Astrocyte (in vitro differentiated cells and primary cell): ENCODE data around the gene RFC3. TPM values are rescaled to one million over a fixed set of nuclear protein-coding genes. Genes with fewer than 3 reads are reported as not detected.

Experiments
- DNase-seq: peaks from one replicate; pipeline ENCODE4 v3.0.0-alpha.2; 2010; ENCODE audit warnings: low read depth
- FAIRE-seq: peaks from 2 replicates; lab custom pipeline; 2011; peaks lifted over from hg19 to GRCh38; lab: Jason Lieb, UNC
- H2AFZ ChIP-seq: 2 replicates; pipeline ENCODE4 v1.6.0; 2012; ENCODE audit warnings: low read depth, low read length, inconsistent platforms
- H3K27ac ChIP-seq: 2 replicates; pipeline ENCODE4 v1.5.1; 2011; ENCODE audit warnings: low read depth, low read length, inconsistent platforms
- H3K27me3 ChIP-seq: 2 replicates; pipeline ENCODE4 v1.6.0; 2011; ENCODE audit warnings: low read length, inconsistent platforms; ENCODE audit not compliant: insufficient read depth
- H3K36me3 ChIP-seq: 2 replicates; pipeline ENCODE4 v1.5.1; 2011; ENCODE audit warnings: low read length, inconsistent platforms; ENCODE audit not compliant: insufficient read depth
- H3K4me1 ChIP-seq: 2 replicates; pipeline ENCODE4 v1.5.1; 2011; ENCODE audit warnings: low read length, inconsistent platforms; ENCODE audit not compliant: insufficient read depth
- H3K4me2 ChIP-seq: 2 replicates; pipeline ENCODE4 v1.6.0; 2012; ENCODE audit warnings: low read length, inconsistent platforms
- H3K4me3 ChIP-seq: 2 replicates; pipeline ENCODE4 v1.5.1; 2011; ENCODE audit warnings: low read depth, mild to moderate bottlenecking, low read length, inconsistent platforms; ENCODE audit not compliant: insufficient read depth
- H3K79me2 ChIP-seq: 2 replicates; pipeline ENCODE4 v1.6.0; 2012; ENCODE audit warnings: mild to moderate bottlenecking, low read length, inconsistent platforms; ENCODE audit not compliant: insufficient read depth
- H3K9ac ChIP-seq: 2 replicates; pipeline ENCODE4 v1.6.0; 2012; ENCODE audit warnings: mild to moderate bottlenecking, low read length, inconsistent platforms
- H3K9me3 ChIP-seq: 2 replicates; pipeline ENCODE4 v1.5.1; 2012; ENCODE audit warnings: low read depth, mild to moderate bottlenecking, low read length, inconsistent platforms; ENCODE audit not compliant: insufficient read depth
- H4K20me1 ChIP-seq: 2 replicates; pipeline ENCODE4 v1.6.0; 2012; ENCODE audit warnings: low read length, inconsistent platforms; ENCODE audit not compliant: insufficient read depth
- H3K27ac Mint-ChIP-seq: one replicate; pipeline ENCODE4 v1.8.0; 2021; ENCODE audit warnings: mild to moderate bottlenecking, mixed read lengths; ENCODE audit not compliant: unreplicated experiment
- H3K27me3 Mint-ChIP-seq: one replicate; pipeline ENCODE4 v1.8.0; 2021; ENCODE audit warnings: low read depth, mixed read lengths; ENCODE audit not compliant: unreplicated experiment
- H3K36me3 Mint-ChIP-seq: one replicate; pipeline ENCODE4 v1.8.0; 2021; ENCODE audit warnings: low read depth, mixed read lengths; ENCODE audit not compliant: unreplicated experiment
- H3K4me1 Mint-ChIP-seq: one replicate; pipeline ENCODE4 v1.8.0; 2021; ENCODE audit warnings: low read depth, mixed read lengths; ENCODE audit not compliant: unreplicated experiment
- H3K4me3 Mint-ChIP-seq: one replicate; pipeline ENCODE4 v1.8.0; 2021; ENCODE audit warnings: mild to moderate bottlenecking, moderate library complexity, mixed read lengths; ENCODE audit not compliant: unreplicated experiment
- H3K9me3 Mint-ChIP-seq: one replicate; pipeline ENCODE4 v1.8.0; 2021; ENCODE audit warnings: mild to moderate bottlenecking, mixed read lengths; ENCODE audit not compliant: unreplicated experiment
- EZH2 ChIP-seq: IDR thresholded peaks from 2 replicates; pipeline ENCODE4 v1.6.1; 2012; ENCODE audit warnings: mild to moderate bottlenecking, low read length, inconsistent platforms; ENCODE audit not compliant: insufficient read depth
- total RNA-seq: library from RNA; stranded (reverse); gene quantifications from 2 replicates; pipeline ENCODE4 v1.2.1, GENCODE V29; 2021
- TF ChIP-seq, protein P1 (sequence below): IDR thresholded peaks from 2 replicates; pipeline ENCODE4 v1.5.1; 2011; ENCODE audit warnings: low read depth, mild to moderate bottlenecking, inconsistent platforms, low read length, moderate library complexity; ENCODE audit not compliant: insufficient read depth

RFC3 gene
- total RNA-seq, 1 donor from 2014 or later, result 8.2 TPM

- Histone ChIP-seq H3K79me2 (no peaks in the 10 kb centered on the region), H2AFZ (no peak overlapping the region), H3K27ac (no peak overlapping the region), H3K9me3 (no peaks in the 10 kb centered on the region), H4K20me1 (no peaks in the 10 kb centered on the region), H3K36me3 (no peaks in the 10 kb centered on the region), H3K4me2 (no peak overlapping the region), H3K4me3 (no peak overlapping the region), H3K27me3 (peaks cover 7% of the 10 kb centered on the region), H3K9ac (no peak overlapping the region), H3K4me1 (no peaks in the 10 kb centered on the region)
- no peak overlapping the region for H3K4me3 Mint-ChIP-seq
- no peaks in the 10 kb centered on the region for H3K36me3 Mint-ChIP-seq
- no peaks in the 10 kb centered on the region for H3K27me3 Mint-ChIP-seq
- H3K9me3 Mint-ChIP-seq, result no peaks in the 10 kb centered on the region
- TF ChIP-seq EZH2, result no peak
- TF ChIP-seq, protein P1, sequence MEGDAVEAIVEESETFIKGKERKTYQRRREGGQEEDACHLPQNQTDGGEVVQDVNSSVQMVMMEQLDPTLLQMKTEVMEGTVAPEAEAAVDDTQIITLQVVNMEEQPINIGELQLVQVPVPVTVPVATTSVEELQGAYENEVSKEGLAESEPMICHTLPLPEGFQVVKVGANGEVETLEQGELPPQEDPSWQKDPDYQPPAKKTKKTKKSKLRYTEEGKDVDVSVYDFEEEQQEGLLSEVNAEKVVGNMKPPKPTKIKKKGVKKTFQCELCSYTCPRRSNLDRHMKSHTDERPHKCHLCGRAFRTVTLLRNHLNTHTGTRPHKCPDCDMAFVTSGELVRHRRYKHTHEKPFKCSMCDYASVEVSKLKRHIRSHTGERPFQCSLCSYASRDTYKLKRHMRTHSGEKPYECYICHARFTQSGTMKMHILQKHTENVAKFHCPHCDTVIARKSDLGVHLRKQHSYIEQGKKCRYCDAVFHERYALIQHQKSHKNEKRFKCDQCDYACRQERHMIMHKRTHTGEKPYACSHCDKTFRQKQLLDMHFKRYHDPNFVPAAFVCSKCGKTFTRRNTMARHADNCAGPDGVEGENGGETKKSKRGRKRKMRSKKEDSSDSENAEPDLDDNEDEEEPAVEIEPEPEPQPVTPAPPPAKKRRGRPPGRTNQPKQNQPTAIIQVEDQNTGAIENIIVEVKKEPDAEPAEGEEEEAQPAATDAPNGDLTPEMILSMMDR, result no peak
- FAIRE-seq, result no peak
- H3K27ac Mint-ChIP-seq, result no peak overlapping the region
- DNase-seq, result no peak
- peaks cover 2% of the 10 kb centered on the region for H3K4me1 Mint-ChIP-seq
These were observed 44.0 kb upstream of the RFC3 start for GRCh38 chr13:33773790-33774462.

GRCh38 chr13:33775339-33776108 is 42.4 kb upstream of the RFC3 start:
- Histone ChIP-seq H3K27me3 (peaks cover 7% of the 10 kb centered on the region), H3K27ac (no peak overlapping the region), H2AFZ (no peak overlapping the region), H3K9ac (no peak overlapping the region), H4K20me1 (no peaks in the 10 kb centered on the region), H3K4me3 (no peak overlapping the region), H3K36me3 (no peaks in the 10 kb centered on the region), H3K79me2 (no peaks in the 10 kb centered on the region), H3K4me2 (no peak overlapping the region), H3K9me3 (no peaks in the 10 kb centered on the region), H3K4me1 (no peaks in the 10 kb centered on the region)
- FAIRE-seq (no peak), DNase-seq (no peak)
- no peak overlapping the region for H3K4me3 Mint-ChIP-seq
- H3K4me1 Mint-ChIP-seq, result peaks cover 2% of the 10 kb centered on the region
- H3K27me3 Mint-ChIP-seq, result no peaks in the 10 kb centered on the region
- TF ChIP-seq, protein P1, result no peak
- no peak for TF ChIP-seq EZH2
- H3K27ac Mint-ChIP-seq, result no peak overlapping the region
- H3K36me3 Mint-ChIP-seq, result no peaks in the 10 kb centered on the region
- no peaks in the 10 kb centered on the region for H3K9me3 Mint-ChIP-seq
